HG02981 (cell line): Measurements from ENCODE around the gene LMNA.
"Not testable (repeated sequence)": the region's sequence is repeated elsewhere in the genome, so short reads cannot be mapped to it uniquely, and the experiment has no call there.

Experiments
- ATAC-seq: cut with Tn5 transposase; IDR thresholded peaks from one replicate; pipeline ENCODE4 v1.9.1; 2021; ENCODE audit warnings: mild to moderate bottlenecking, moderate library complexity; ENCODE audit not compliant: unreplicated experiment

The LMNA gene

DNA sequence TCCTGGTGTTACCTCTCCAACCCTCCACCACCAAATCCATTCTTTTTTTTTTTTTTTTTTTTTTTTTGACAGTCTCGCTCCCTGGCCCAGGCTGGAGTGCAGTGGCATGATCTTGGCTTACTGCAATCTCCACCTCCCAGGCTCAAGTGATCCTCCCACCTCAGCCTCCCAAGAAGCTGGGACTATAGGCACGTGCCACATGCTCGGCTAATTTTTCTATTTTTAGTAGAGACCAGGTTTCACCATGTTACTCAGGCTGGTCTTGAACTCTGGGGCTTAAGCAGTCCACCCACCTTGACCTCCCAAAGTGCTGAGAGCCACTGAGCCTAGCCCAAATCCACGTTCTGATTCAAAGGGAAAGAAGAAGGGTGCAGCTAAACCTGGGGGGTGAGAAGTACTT is 6.5 kb downstream of the LMNA start:
- ATAC-seq: not testable (repeated sequence)

DNA sequence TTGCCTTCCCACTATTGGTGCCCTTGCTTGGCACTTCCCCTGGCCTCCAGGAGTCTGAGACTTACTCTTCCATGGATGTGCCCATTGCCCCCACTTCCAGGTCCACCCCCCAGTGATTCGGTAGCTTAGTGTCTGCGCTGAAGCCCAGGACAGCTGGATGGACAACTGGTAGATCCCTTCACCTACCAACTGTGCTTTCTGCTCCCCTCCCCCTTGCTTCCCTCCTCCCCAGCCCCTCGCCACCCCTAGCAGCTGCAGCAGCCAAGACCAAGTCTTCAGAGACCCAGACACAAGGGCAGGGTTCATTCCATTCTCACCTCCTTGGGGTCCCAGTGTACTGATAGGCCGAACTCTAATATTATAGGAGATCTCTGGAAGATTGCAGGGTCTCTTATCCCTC is 6.9 kb downstream of the LMNA start:
- ATAC-seq: no peak

- no peak for ATAC-seq
These were observed 7.6 kb downstream of the LMNA start for GRCh38 chr1:156122086-156122485.

DNA sequence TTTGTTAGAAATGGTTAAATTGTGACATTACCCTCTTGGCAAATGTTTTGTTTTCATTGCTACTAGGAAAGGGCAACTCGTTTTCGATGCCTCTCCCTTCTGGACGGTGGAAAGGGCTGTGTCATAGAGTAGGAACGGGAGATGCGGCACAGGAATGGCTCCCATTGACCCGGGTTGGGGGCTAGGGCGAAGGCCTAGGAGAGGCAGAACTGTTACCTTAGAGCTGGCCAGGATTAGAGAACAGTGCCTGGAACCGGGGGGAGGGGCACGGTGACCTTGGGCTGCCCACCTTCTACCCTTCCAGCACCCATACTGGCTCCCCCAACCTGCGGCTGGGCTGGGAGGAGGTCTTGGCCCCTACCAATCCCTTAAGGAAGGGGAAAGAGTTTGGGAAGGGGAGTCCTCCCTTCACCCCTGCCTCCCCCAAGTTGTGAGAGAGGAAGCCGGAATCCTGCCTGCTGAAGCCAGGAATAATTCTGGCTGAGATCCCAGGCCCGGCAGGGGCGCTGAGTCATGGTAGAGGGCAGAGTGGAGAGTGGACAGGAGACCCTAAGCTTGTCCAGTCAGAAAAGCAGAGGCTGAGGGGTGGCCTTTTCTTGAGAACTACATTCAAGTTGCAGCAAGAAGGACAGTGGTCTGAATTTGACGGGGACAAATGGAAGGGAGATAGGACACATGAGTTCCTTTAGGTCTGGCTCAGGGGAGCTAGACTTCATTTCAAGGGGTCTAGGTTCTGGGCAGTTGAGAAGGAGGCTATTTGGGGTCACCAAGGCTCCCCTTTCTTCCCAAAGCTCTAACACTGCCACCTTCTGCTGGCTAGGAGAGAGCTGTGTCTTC is 8.2 kb downstream of the LMNA start:
- ATAC-seq: no peak

DNA sequence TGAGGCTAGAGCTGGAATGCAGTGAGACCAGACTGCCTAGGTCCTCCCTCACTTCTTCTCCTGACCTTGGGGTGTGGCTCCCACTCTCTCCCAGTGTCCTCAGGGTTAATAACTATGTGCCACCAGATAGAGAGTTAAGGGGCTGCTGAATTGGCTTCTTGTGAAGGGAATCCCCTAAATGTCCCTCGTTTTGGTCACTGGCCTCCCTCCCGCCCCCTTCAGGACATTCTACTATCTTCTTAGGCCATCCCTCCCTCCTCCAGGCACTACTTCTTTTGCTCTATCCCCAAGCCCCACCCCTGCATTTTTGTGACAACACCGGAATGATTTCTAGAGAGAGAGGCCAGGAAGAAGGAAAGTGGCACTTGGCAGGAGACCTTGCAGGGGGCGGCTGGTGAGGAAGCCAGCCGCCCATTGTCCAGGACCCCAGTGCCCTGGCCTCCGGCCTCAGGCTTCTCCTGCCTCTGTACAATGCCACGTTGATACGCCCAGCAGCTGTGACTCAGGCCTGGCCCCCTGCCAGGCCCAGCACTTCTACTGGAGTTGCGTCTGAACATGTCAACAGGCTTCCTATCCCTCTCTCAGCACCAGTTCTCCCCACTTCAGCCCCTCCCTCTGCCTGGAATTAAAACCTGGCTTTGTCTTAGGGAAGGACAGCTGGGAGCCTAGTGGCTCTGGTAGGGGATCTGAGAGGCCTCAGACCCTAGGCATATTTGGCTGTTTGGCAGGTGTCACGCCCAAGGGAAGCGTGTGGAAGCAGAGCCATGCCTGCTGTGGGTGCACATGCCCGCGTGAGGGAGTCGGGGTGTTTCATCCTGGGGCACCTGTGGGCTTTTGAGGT is 9.1 kb downstream of the LMNA start:
- ATAC-seq: no peak

DNA sequence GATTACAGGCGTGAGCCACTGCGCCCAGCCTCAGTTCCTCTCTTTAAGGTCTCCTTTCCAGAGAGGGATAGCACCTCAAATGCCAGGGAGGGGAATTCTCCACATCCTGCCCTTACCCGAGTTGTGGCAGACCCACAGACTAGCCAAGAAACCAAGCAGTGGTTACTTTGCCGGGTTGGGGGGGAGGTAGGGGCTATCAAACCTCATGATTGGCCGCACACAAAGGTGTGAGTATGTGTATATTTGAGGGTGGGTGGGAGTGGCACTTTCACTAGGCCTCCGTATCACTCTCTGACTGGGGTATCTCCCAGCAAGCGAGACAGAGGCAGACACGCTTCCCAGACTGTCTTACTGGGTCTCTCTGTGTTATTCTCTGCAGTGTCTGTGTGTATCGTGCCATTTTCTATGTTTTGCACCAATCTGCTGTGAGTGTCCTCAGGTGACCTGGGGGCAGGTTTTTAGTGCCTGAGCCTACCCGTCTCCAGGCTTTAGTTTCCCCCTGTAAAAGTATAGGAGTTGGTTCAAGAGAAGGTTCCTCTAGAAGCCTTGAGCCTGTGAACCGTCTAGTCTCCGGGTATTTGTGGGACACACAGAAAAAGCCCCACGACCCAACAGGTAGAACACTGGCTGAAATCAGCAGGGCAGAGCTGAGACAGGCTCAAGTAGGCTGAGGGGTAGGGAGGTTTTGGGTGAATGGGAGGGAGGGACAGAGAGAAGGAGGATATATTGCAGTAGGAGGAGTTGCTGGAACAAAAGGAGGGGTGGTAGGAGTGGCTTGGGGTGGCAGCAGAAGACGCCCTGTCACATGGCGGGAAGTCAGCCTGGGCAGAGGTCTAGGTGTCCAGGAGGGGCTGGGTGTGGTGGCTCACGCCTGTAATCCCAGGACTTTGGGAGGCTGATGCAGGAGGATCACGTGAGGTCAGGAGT is 10.3 kb downstream of the LMNA start:
- ATAC-seq: no peak

DNA sequence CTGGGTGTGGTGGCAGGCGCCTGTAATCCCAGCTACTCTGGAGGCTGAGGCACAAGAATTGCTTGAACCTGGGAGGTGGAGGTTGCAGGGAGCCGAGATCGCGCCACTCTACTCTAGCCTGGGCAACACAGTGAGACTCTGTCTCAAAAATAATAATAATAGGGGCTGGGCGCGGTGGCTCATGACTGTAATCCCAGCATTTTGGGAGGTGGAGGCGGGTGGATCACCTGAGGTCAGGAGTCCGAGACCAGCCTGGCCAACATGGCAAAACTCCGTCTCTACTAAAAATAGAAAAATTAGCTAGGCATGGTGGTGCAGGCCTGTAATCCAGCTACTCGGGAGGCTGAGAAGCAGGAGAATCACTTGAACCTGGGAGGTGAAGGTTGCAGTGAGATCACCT is 11.0 kb downstream of the LMNA start:
- ATAC-seq: not testable (repeated sequence)

DNA sequence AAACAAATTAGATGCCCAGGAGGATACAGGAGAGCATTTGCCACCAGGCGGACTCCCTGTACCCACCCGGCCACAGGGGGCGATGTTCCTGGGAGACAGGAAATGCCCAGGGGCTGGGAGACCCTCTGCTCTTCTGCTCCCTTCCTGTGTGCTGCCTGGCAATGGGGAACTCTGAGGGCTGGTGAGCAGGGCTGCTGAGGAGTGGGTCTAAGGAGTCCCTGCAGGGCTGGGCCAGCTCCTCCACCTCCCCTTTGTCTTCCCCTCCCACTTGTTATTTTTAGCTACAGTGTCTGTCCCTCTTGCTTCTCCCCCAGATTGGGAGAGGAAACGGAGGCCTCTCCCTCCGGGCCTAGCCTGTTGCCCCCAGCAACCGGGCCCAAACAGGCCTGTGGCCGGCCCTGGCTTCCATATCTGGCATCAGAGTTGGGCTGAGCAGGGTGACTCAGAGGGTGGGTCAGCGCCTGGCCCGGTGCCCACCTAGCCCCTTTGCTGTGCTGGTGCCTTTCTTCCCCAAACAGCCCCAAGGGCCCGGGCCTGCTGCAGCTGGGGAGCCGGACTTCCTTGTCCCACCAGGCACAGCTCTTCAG is 11.6 kb downstream of the LMNA start:
- peak; percentile 34 for ATAC-seq

DNA sequence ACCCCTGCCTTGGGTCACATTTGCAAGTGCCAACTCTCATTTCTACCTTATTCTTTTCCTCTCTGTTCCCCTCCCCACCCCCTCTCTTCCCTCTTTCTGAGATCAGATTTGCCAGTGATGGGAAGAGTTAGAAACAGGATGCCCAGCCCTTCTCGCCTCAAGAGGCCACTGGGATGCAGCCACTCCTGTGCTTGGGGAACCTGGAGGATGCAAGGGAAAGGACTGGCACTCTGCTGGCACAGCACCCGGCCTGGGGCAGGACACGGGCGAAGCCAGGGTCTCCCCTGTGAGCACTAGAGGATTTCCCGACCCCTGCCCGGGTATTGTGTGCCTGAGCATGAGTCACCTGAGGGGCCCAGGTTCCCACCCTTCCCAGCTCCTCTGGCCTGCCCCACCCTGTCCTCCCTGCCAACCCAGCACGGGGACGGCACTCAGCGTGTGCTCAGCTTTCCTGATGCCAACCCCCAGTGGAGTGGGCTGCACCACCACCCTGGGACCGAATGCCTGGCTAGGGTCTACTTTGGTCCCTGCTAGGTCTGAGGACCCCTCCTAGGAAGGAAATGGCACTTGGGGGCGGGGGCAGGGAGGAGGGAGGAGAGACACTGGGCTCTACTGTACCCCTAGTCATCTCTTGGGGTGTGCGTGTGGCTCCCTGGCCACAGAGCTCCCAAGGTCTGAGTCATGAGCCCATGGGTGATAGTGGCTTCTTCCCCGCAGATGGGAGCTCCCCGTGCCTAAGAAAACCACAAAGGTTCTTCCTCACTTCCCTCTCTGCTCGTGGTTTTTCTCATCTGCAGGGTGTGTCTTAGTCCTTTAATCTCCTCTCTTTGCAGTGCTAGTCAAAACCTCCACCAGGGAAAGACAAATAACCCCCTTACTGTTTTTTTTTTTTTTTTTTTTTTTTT is 12.4 kb downstream of the LMNA start:
- peak; percentile 42 for ATAC-seq

DNA sequence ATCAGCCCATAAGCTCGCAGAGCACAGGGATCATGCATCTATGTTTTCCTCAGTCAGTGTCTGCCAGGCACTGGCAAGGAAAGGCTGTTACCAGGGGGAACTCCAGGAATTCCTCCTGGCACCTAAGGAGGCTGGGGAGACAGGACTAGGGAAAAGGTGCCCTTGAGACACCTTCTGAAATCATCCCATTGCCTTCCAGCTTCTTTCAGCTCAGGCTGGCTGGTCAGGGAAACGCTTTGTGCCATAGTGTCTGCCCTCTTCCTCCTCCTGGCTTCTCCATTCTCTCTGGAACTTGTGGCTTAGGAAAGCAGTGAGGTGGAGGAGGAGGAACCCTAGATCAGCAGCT is 13.8 kb downstream of the LMNA start:
- no peak for ATAC-seq

DNA sequence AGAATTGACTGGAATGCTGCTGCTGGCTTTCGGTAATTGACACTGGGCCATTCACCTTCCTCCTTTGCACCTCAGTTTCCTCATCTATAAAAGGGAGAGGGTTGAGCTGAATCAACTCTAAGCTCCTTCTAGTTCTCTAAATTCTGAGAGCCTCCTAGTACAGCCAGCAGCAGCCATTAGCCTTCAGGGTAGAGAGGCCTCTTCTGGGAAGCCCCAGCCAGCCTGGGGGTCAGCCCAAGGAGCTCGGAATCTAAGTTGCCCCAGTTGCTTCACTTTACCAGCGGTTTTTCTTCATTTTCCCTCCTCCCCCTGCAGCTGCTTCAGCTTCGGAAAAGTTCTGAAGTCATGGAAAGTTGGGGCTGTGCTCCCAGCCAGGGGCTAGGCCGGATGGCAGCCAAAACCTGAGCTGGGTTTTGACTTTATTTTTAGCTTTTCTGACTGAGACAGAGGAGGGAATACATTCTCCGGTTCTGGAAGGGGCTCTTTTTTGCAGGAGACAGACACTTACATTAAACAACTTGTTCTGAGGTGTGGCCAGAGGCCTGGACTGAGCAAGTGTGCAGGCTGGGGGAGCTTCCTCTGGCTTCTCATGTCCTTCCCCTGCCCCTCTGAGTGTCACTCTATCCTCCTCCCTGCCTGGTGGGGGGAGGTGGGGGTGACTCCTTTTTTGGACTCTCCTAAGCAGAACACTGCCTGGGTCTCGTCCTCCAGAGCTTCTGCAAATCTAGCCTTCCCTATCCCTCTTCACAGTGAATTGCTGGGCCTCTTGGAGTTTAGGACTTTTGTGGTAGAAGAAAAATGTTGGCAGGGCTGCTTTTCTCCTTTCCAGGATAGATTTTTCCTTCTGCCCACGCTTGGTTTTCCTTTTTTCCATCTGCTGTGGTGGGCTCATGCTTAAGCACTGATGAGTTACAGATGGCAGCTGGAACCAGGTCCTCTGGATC is 14.4 kb downstream of the LMNA start:
- no peak for ATAC-seq

- ATAC-seq: no peak
These were observed 15.4 kb downstream of the LMNA start for GRCh38 chr1:156129687-156130577.

DNA sequence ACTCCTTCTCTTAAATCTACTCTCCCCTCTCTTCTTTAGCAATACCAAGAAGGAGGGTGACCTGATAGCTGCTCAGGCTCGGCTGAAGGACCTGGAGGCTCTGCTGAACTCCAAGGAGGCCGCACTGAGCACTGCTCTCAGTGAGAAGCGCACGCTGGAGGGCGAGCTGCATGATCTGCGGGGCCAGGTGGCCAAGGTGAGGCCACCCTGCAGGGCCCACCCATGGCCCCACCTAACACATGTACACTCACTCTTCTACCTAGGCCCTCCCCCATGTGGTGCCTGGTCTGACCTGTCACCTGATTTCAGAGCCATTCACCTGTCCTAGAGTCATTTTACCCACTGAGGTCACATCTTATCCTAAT is 16.0 kb downstream of the LMNA start:
- no peak for ATAC-seq

DNA sequence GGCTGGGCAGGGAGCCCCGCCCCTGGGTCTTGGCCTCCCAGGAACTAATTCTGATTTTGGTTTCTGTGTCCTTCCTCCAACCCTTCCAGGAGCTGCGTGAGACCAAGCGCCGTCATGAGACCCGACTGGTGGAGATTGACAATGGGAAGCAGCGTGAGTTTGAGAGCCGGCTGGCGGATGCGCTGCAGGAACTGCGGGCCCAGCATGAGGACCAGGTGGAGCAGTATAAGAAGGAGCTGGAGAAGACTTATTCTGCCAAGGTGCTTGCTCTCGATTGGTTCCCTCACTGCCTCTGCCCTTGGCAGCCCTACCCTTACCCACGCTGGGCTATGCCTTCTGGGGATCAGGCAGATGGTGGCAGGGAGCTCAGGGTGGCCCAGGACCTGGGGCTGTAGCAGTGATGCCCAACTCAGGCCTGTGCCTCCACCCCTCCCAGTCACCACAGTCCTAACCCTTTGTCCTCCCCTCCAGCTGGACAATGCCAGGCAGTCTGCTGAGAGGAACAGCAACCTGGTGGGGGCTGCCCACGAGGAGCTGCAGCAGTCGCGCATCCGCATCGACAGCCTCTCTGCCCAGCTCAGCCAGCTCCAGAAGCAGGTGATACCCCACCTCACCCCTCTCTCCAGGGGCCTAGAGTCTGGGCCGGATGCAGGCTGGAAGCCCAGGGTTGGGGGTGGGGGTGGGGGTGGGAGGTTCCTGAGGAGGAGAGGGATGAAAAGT is 20.4 kb downstream of the LMNA start:
- ATAC-seq: no peak

- no peak for ATAC-seq
These were observed 21.7 kb downstream of the LMNA start for GRCh38 chr1:156135930-156136871.

GRCh38 chr1:156136970-156137483 is 22.5 kb downstream of the LMNA start:
- ATAC-seq: no peak
